HepG2 (cell line): Measurements from ENCODE around the gene TUBB. TPM values are rescaled to one million over a fixed set of nuclear protein-coding genes. Genes with fewer than 3 reads are reported as not detected.

Experiments used
- ATAC-seq: fragments of 200-7000 bp; cut with Tn5 transposase; 3 replicates; pipeline ENCODE4 v1.9.1; 2020; ENCODE audit warnings: mild to moderate bottlenecking, moderate library complexity
- BruUV-seq: library from RNA; stranded (reverse); fragments of 400-500 nt; replicated peaks from 2 replicates; lab custom pipeline; 2021; lab: Mats Ljungman, UMichigan
- CTCF ChIA-PET: fragments of 300-600 bp; formaldehyde crosslinking; extraction: SDS; loops from one replicate; lab custom pipeline; 2021; ENCODE audit warnings: low total read pairs, inconsistent platforms, low intra/inter-chr PET ratio; lab: Yijun Ruan, JAX
- POLR2A ChIA-PET: fragments of 350-600 bp; sonication (Branson Sonifier 250); formaldehyde crosslinking; loops from one replicate; lab custom pipeline; 2020; ENCODE audit warnings: antibody characterized with exemption, inconsistent platforms; lab: Yijun Ruan, JAX
- DNase-seq: peaks from one replicate; pipeline ENCODE4 v3.0.0-alpha.2; 2015; ENCODE audit warnings: low spot score
- FAIRE-seq: peaks from 3 replicates; lab custom pipeline; 2011; peaks lifted over from hg19 to GRCh38; lab: Jason Lieb, UNC
- H2AFZ ChIP-seq: one replicate; pipeline ENCODE4 v1.6.1; 2011; ENCODE audit warnings: low read length, inconsistent platforms
- H3K27ac ChIP-seq: fragments of 300-600 bp; 3 replicates; pipeline ENCODE4 v1.8.0; 2011; ENCODE audit warnings: mixed run types, mild to moderate bottlenecking, mixed read lengths, low read length, inconsistent platforms; ENCODE audit not compliant: insufficient read depth; ENCODE audit errors: extremely low read length
- H3K27me3 ChIP-seq, 2 experiments: fragments of 200-600 bp in 1 of 2; 2 replicates in 1 of 2; 3 replicates in 1 of 2; pipeline versions ENCODE4 v1.6.0 to v1.8.0; 2011; ENCODE audit warnings: low read length in 2 of 2, mild to moderate bottlenecking in 2 of 2, moderate library complexity in 2 of 2, inconsistent platforms in 1 of 2; ENCODE audit not compliant: insufficient read depth in 2 of 2, control insufficient read depth in 1 of 2
- H3K36me3 ChIP-seq, 2 experiments: fragments of 200-600 bp in 1 of 2; replicated peaks in 1 of 2; 2 replicates in 1 of 2; 3 replicates in 1 of 2; pipeline versions ENCODE4 v1.5.1 to v1.8.0; 2011; ENCODE audit warnings: low read length in 2 of 2, inconsistent platforms in 1 of 2; ENCODE audit not compliant: insufficient read depth in 2 of 2, control insufficient read depth in 1 of 2
- H3K4me1 ChIP-seq: 2 replicates; pipeline ENCODE4 v1.5.1; 2012; ENCODE audit warnings: low read length, inconsistent platforms; ENCODE audit not compliant: insufficient read depth
- H3K4me2 ChIP-seq: 2 replicates; pipeline ENCODE4 v1.6.0; 2011; ENCODE audit warnings: low read depth, low read length, inconsistent platforms
- H3K4me3 ChIP-seq, 3 experiments: fragments of 200-600 bp in 1 of 3; sonication (generic), shearing (Covaris generic) in 1 of 3; replicated peaks in 1 of 3; 2 replicates each; pipeline ENCODE4 v1.5.1; 2011 to 2016; ENCODE audit warnings: low read length in 3 of 3, inconsistent platforms in 2 of 3, low read depth in 2 of 3, mild to moderate bottlenecking in 2 of 3, control low read depth in 1 of 3, mixed read lengths in 1 of 3; ENCODE audit not compliant: insufficient read depth in 1 of 3
- H3K79me2 ChIP-seq: one replicate; pipeline ENCODE4 v1.6.1; 2011; ENCODE audit warnings: low read length, inconsistent platforms; ENCODE audit not compliant: insufficient read depth
- H3K9ac ChIP-seq: 2 replicates; pipeline ENCODE4 v1.6.0; 2011; ENCODE audit warnings: mild to moderate bottlenecking, low read depth, low read length, inconsistent platforms; ENCODE audit not compliant: insufficient read depth
- H3K9me3 ChIP-seq: 2 replicates; pipeline ENCODE4 v1.5.1; 2012; ENCODE audit warnings: mild to moderate bottlenecking, low read length
- H4K20me1 ChIP-seq: 2 replicates; pipeline ENCODE4 v1.6.0; 2011; ENCODE audit warnings: inconsistent platforms, mild to moderate bottlenecking, low read length, moderate library complexity; ENCODE audit not compliant: insufficient read depth
- POLR2A ChIP-seq, 2 experiments: IDR thresholded peaks; 2 replicates each; pipeline ENCODE4 v1.6.1; 2011; ENCODE audit warnings: low read depth in 2 of 2, low read length in 2 of 2, mild to moderate bottlenecking in 1 of 2, moderate library complexity in 1 of 2; ENCODE audit not compliant: insufficient read depth in 1 of 2
- POLR2G ChIP-seq: fragments of 200-400 bp; formaldehyde crosslinking; IDR thresholded peaks from 2 replicates; pipeline ENCODE4 v1.6.1; 2018; ENCODE audit warnings: mild to moderate bottlenecking, low read depth, low read length, moderate library complexity
- SNAI1 ChIP-seq: sonication (generic); formaldehyde crosslinking; IDR thresholded peaks from 2 replicates; pipeline ENCODE4 v1.5.0; 2020; ENCODE audit warnings: mild to moderate bottlenecking, missing genetic modification reagents, borderline replicate concordance
- STAT6 ChIP-seq: sonication (generic); formaldehyde crosslinking; IDR thresholded peaks from 2 replicates; pipeline ENCODE4 v1.4.0; 2020; ENCODE audit warnings: missing genetic modification reagents, mild to moderate bottlenecking, borderline replicate concordance
- WGBS: methylation state at CpG from one replicate; pipeline ENCODE4 v1.1.6; 2017; ENCODE audit warnings: low lambda C conversion rate; 5-methylcytosine and 5-hydroxymethylcytosine counted together
- in situ Hi-C: cut with HindIII; loops from 2 replicates; pipeline ENCODE4 v1.10.0; 2017; ENCODE audit warnings: low pct_unique_long_range_greater_than_20kb; ENCODE audit not compliant: extremely low pct_ligation_motif_present
- intact Hi-C: fragments of 100-400 bp; cut with micrococcal nuclease; formaldehyde crosslinking; loops from one replicate; pipeline ENCODE4 v1.10.0; 2022; ENCODE audit not compliant: unreplicated experiment
- polyA plus RNA-seq, 8 experiments: library from polyadenylated mRNA; depleted of rRNA in 3 of 8; stranded (reverse) in 7 of 8; unstranded in 1 of 8; fragments of >200 nt; fragmentation: Illumina TruSeq in 4 of 8; extraction: Trizol in 4 of 8; gene quantifications; 2 replicates each; pipeline versions ENCODE4 v1.2.1 to v1.2.3, GENCODE V29; 2011 to 2016; ENCODE audit warnings: low read depth in 4 of 8, missing spikeins in 1 of 8, mixed read lengths in 1 of 8; ENCODE audit not compliant: insufficient read depth in 1 of 8
- total RNA-seq, 5 experiments: library from RNA; depleted of rRNA; stranded (reverse); fragments of >200 nt; fragmentation: Illumina TruSeq; extraction: Trizol; gene quantifications; 2 replicates each; pipeline ENCODE4 v1.2.3, GENCODE V29; 2016; ENCODE audit warnings: low read depth in 1 of 5

Gene TUBB
- total and polyA plus RNA-seq, 2 of the 13 experiments (the other 11 are each of a cell fraction or from before 2014, with no cell fraction given) = 911 to 1,163 TPM

GRCh38 chr6:30732237-30732943, 12.2 kb downstream of the TUBB start:
- CTCF ChIA-PET = interaction anchor here (1.2 kb wide), 1 partner anchor 54 kb away, joined by 4 read pairs; no protein-coding TSS in a partner anchor
- Histone ChIP-seq H3K9me3 (no peaks in the 10 kb centered on the region), H3K79me2 (no peaks in the 10 kb centered on the region), H3K9ac (no peak overlapping the region), H3K4me2 (no peak overlapping the region), H2AFZ (no peak overlapping the region), H3K4me1 (peaks cover 27% of the 10 kb centered on the region; the same call in 1 of the 2 replicates), H3K27ac (no peak overlapping the region), H3K27me3 (no peaks in the 10 kb centered on the region), H3K36me3 (peaks cover 14 to 57% of the 10 kb centered on the region in 2 experiments), H4K20me1 (no peaks in the 10 kb centered on the region), H3K4me3 (no peak overlapping the region)
- 99% methylated on average over 12 of the region's 12 CpGs for WGBS
- ATAC-seq (no peak), DNase-seq (no peak), FAIRE-seq (no peak)
- POLR2A ChIA-PET = interaction anchor here (1.2 to 2.2 kb wide), 5 partner anchors 8 to 32 kb away, joined by 3 to 20 read pairs (median 5); partner anchors contain the start of genes FLOT1 and IER3
- in situ Hi-C loops (no loop called here), intact Hi-C loops (no loop called here)
- no TSS peak for BruUV-seq
- TF ChIP-seq POLR2A (IDR thresholded peaks at IDR 0.05; ENCODE audit: insufficient read depth in 1 of 2, low read depth in 2 of 2, low read length in 2 of 2) (0 out of 4 replicates have a peak, but pooled peaks of 1 of the 2 experiments have one; percentile 31), SNAI1 (CRISPR knock-in tag) (no peak)

- Histone ChIP-seq H3K27me3 (no peaks in the 10 kb centered on the region), H3K4me2 (no peak overlapping the region), H3K4me3 (no peak overlapping the region), H3K27ac (no peak overlapping the region), H3K79me2 (peaks cover 3% of the 10 kb centered on the region), H3K36me3 (peaks cover 9 to 52% of the 10 kb centered on the region in 2 experiments), H2AFZ (no peak overlapping the region), H3K9ac (no peak overlapping the region), H3K4me1 (peaks cover 47% of the 10 kb centered on the region), H3K9me3 (no peaks in the 10 kb centered on the region), H4K20me1 (no peaks in the 10 kb centered on the region)
- ChIA-PET CTCF (no interaction called here), POLR2A (interaction anchor here (1.3 to 16.9 kb wide), 2 partner anchors 14 to 31 kb away, joined by 3 to 414 read pairs; no protein-coding TSS in a partner anchor)
- TF ChIP-seq POLR2G = 0 out of 2 replicates have a peak, but pooled peaks have one; percentile 12
- no peak for TF ChIP-seq STAT6 (CRISPR knock-in tag)
- no peak for FAIRE-seq
- BruUV-seq = no TSS peak
- intact Hi-C loops = no loop called here
- DNase-seq = no peak
- WGBS = 98% methylated on average over 8 of the region's 8 CpGs
- ATAC-seq = no peak
- in situ Hi-C loops = no loop called here
Measured at GRCh38 chr6:30735668-30736314, 15.6 kb downstream of the TUBB start.
